HepG2 (cell line): ENCODE data around the gene ENDOG. TPM values are rescaled to one million over a fixed set of nuclear protein-coding genes. Genes with fewer than 3 reads are reported as not detected.
A peak's percentile ranks its signal among the peaks of the same experiment; 100 is the strongest.

Source experiments
- CBX1 ChIP-seq: IDR thresholded peaks from one replicate; pipeline ENCODE4 v1.6.1; 2016; ENCODE audit warnings: antibody characterized with exemption, low read depth
- EP300 ChIP-seq, 3 experiments: sonication (generic) in 1 of 3; formaldehyde crosslinking in 1 of 3; IDR thresholded peaks; 2 replicates each; pipeline versions ENCODE4 v1.5.1 to v1.6.1; 2011 to 2020; ENCODE audit warnings: low read depth in 2 of 3, low read length in 2 of 3, borderline replicate concordance in 1 of 3, improper control_type of control experiment in 1 of 3, mild to moderate bottlenecking in 1 of 3, missing genetic modification reagents in 1 of 3, moderate library complexity in 1 of 3
- GATAD1 ChIP-seq: IDR thresholded peaks from 2 replicates; pipeline ENCODE4 v1.6.1; 2016; ENCODE audit warnings: missing genetic modification reagents, missing compliant biosample characterization
- IKZF4 ChIP-seq: sonication (generic); formaldehyde crosslinking; IDR thresholded peaks from 2 replicates; pipeline ENCODE4 v1.5.1; 2020; ENCODE audit warnings: borderline replicate concordance, mild to moderate bottlenecking, low read depth, missing genetic modification reagents; ENCODE audit errors: not compliant biosample characterization
- KMT2A ChIP-seq: sonication (generic); formaldehyde crosslinking; IDR thresholded peaks from 2 replicates; pipeline ENCODE4 v1.4.0; 2020; ENCODE audit warnings: missing genetic modification reagents
- MAFG ChIP-seq: sonication (generic); formaldehyde crosslinking; IDR thresholded peaks from 2 replicates; pipeline ENCODE4 v1.5.1; 2020; ENCODE audit warnings: mild to moderate bottlenecking, missing genetic modification reagents
- MATR3 ChIP-seq: sonication (generic); formaldehyde crosslinking; IDR thresholded peaks from 2 replicates; pipeline ENCODE4 v1.4.0; 2020; ENCODE audit warnings: missing genetic modification reagents
- NCOR1 ChIP-seq: fragments of 200-600 bp; sonication (generic); IDR thresholded peaks from 2 replicates; pipeline ENCODE4 v1.7.0; 2017; ENCODE audit warnings: antibody characterized with exemption, low read length, borderline replicate concordance
- RBFOX2 ChIP-seq: fragments of 200-400 bp; formaldehyde crosslinking; IDR thresholded peaks from 2 replicates; pipeline ENCODE4 v1.6.1; 2017; ENCODE audit warnings: low read depth, mild to moderate bottlenecking, low read length
- RNF2 ChIP-seq: fragments of 450-650 bp; conservative IDR thresholded peaks from 2 replicates; pipeline ENCODE4 v1.6.1; 2016; ENCODE audit warnings: low read depth
- THAP11 ChIP-seq: IDR thresholded peaks from 2 replicates; pipeline ENCODE4 v1.6.1; 2016; ENCODE audit warnings: missing biosample characterization, missing genetic modification reagents
- ZNF501 ChIP-seq: sonication (generic); formaldehyde crosslinking; IDR thresholded peaks from 2 replicates; pipeline ENCODE4 v1.5.1; 2020; ENCODE audit warnings: mild to moderate bottlenecking, moderate library complexity, missing genetic modification reagents
- ZNF614 ChIP-seq: IDR thresholded peaks from 2 replicates; pipeline ENCODE4 v1.6.1; 2018; ENCODE audit warnings: missing biosample characterization, missing genetic modification reagents, inconsistent platforms, borderline replicate concordance
- ZNF660 ChIP-seq: sonication (generic); formaldehyde crosslinking; IDR thresholded peaks from 2 replicates; pipeline ENCODE4 v1.5.1; 2020; ENCODE audit warnings: mild to moderate bottlenecking, low read depth, missing genetic modification reagents, borderline replicate concordance
- ZNF776 ChIP-seq: sonication (generic); formaldehyde crosslinking; IDR thresholded peaks from 2 replicates; pipeline ENCODE4 v1.4.0; 2020; ENCODE audit warnings: mild to moderate bottlenecking, missing genetic modification reagents
- polyA plus RNA-seq, 8 experiments: library from polyadenylated mRNA; depleted of rRNA in 3 of 8; stranded (reverse) in 7 of 8; unstranded in 1 of 8; fragments of >200 nt; fragmentation: Illumina TruSeq in 4 of 8; extraction: Trizol in 4 of 8; gene quantifications; 2 replicates each; pipeline versions ENCODE4 v1.2.1 to v1.2.3, GENCODE V29; 2011 to 2016; ENCODE audit warnings: low read depth in 4 of 8, missing spikeins in 1 of 8, mixed read lengths in 1 of 8; ENCODE audit not compliant: insufficient read depth in 1 of 8
- total RNA-seq, 5 experiments: library from RNA; depleted of rRNA; stranded (reverse); fragments of >200 nt; fragmentation: Illumina TruSeq; extraction: Trizol; gene quantifications; 2 replicates each; pipeline ENCODE4 v1.2.3, GENCODE V29; 2016; ENCODE audit warnings: low read depth in 1 of 5
- TF ChIP-seq, protein P1 (sequence below): sonication (generic); formaldehyde crosslinking; IDR thresholded peaks from 2 replicates; pipeline ENCODE4 v1.9.0; 2022; ENCODE audit warnings: missing genetic modification reagents, mild to moderate bottlenecking, borderline replicate concordance
- TF ChIP-seq, protein P2 (sequence below): sonication (generic); formaldehyde crosslinking; IDR thresholded peaks from 2 replicates; pipeline ENCODE4 v1.5.1; 2020; ENCODE audit warnings: missing genetic modification reagents, mild to moderate bottlenecking, borderline replicate concordance
- TF ChIP-seq, protein P3 (sequence below): sonication (generic); formaldehyde crosslinking; conservative IDR thresholded peaks from 2 replicates; pipeline ENCODE4 v1.4.0; 2020; ENCODE audit warnings: mild to moderate bottlenecking, missing genetic modification reagents, moderate library complexity

ENDOG gene
- total and polyA plus RNA-seq, 2 of the 13 experiments (the other 11 are each of a cell fraction or from before 2014, with no cell fraction given): 26.3 to 28.8 TPM

- no peak for TF ChIP-seq RNF2
- no peak for TF ChIP-seq RBFOX2
- TF ChIP-seq, protein P1, sequence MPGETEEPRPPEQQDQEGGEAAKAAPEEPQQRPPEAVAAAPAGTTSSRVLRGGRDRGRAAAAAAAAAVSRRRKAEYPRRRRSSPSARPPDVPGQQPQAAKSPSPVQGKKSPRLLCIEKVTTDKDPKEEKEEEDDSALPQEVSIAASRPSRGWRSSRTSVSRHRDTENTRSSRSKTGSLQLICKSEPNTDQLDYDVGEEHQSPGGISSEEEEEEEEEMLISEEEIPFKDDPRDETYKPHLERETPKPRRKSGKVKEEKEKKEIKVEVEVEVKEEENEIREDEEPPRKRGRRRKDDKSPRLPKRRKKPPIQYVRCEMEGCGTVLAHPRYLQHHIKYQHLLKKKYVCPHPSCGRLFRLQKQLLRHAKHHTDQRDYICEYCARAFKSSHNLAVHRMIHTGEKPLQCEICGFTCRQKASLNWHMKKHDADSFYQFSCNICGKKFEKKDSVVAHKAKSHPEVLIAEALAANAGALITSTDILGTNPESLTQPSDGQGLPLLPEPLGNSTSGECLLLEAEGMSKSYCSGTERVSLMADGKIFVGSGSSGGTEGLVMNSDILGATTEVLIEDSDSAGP: peak; percentile 23; the same call in 1 of the 2 replicates
- no peak for TF ChIP-seq IKZF4 (CRISPR knock-in tag)
- TF ChIP-seq, protein P2, sequence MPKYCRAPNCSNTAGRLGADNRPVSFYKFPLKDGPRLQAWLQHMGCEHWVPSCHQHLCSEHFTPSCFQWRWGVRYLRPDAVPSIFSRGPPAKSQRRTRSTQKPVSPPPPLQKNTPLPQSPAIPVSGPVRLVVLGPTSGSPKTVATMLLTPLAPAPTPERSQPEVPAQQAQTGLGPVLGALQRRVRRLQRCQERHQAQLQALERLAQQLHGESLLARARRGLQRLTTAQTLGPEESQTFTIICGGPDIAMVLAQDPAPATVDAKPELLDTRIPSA (CRISPR knock-in tag): no peak
- TF ChIP-seq ZNF501 (CRISPR knock-in tag): 0 out of 2 replicates have a peak, but pooled peaks have one; percentile 17
- TF ChIP-seq NCOR1: peak; percentile 56; the same call in 1 of the 2 replicates
- TF ChIP-seq KMT2A (CRISPR knock-in tag): no peak
- no peak for TF ChIP-seq THAP11 (CRISPR knock-in tag)
- TF ChIP-seq, protein P3, sequence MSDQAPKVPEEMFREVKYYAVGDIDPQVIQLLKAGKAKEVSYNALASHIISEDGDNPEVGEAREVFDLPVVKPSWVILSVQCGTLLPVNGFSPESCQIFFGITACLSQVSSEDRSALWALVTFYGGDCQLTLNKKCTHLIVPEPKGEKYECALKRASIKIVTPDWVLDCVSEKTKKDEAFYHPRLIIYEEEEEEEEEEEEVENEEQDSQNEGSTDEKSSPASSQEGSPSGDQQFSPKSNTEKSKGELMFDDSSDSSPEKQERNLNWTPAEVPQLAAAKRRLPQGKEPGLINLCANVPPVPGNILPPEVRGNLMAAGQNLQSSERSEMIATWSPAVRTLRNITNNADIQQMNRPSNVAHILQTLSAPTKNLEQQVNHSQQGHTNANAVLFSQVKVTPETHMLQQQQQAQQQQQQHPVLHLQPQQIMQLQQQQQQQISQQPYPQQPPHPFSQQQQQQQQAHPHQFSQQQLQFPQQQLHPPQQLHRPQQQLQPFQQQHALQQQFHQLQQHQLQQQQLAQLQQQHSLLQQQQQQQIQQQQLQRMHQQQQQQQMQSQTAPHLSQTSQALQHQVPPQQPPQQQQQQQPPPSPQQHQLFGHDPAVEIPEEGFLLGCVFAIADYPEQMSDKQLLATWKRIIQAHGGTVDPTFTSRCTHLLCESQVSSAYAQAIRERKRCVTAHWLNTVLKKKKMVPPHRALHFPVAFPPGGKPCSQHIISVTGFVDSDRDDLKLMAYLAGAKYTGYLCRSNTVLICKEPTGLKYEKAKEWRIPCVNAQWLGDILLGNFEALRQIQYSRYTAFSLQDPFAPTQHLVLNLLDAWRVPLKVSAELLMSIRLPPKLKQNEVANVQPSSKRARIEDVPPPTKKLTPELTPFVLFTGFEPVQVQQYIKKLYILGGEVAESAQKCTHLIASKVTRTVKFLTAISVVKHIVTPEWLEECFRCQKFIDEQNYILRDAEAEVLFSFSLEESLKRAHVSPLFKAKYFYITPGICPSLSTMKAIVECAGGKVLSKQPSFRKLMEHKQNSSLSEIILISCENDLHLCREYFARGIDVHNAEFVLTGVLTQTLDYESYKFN (CRISPR knock-in tag): peak; percentile 92
- no peak for TF ChIP-seq GATAD1 (CRISPR knock-in tag)
- TF ChIP-seq ZNF776 (CRISPR knock-in tag): no peak
- TF ChIP-seq ZNF660 (CRISPR knock-in tag): no peak
- TF ChIP-seq MATR3 (CRISPR knock-in tag): no peak
- TF ChIP-seq CBX1: no peak
- TF ChIP-seq ZNF614 (CRISPR knock-in tag): peak; percentile 56; the same call in 1 of the 2 replicates
- TF ChIP-seq EP300 (IDR thresholded peaks at IDR 0.05; ENCODE audit: low read depth in 2 of 2, low read length in 2 of 2): peak; percentile 72 to 88; a peak in 2 of 4 replicates
- TF ChIP-seq EP300 (CRISPR knock-in tag; IDR thresholded peaks at IDR 0.05; ENCODE audit: borderline replicate concordance): peak; percentile 85; the same call in 1 of the 2 replicates
- no peak for TF ChIP-seq MAFG
Measured at GRCh38 chr9:128838338-128838737, 20.0 kb downstream of the ENDOG start (continued).
